Measurements from ENCODE around the gene SLC12A4. TPM values are rescaled to one million over a fixed set of nuclear protein-coding genes. Genes with fewer than 3 reads are reported as not detected.

The SLC12A4 gene
- total and polyA plus RNA-seq, 4 donors, result 32.9 to 103 (median 65.9) TPM

DNA sequence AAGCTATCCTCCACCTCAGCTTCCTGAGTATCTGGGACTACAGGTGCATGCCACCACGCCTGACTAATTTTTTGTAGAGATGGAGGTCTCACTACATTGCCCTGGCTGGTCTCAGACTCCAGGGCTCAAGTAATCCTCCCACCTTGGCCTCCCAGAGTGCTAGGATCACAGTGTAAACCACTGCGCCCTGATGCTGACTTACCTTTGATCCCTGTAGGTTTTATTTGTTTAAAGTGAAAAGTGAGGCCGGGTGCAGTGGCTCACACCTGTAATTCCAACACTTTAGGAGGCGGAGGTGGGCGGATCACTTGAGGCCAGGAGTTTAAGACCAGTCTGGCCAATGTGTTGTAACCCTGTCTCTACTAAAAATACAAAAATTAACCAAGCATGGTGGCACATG is 66.7 kb downstream of the SLC12A4 start:
- DNase-seq, result no peak
- Histone ChIP-seq H3K9me3 (ENCODE audit: control insufficient read depth in 4 of 4, insufficient read depth in 3 of 4, low read length in 3 of 4) (no peaks in the 10 kb centered on the region), H3K4me1 (ENCODE audit: control insufficient read depth in 5 of 5, insufficient read depth in 5 of 5, low read length in 5 of 5) (peaks cover 0 to 6% (median 0%) of the 10 kb centered on the region in 5 donors), H3K36me3 (ENCODE audit: control insufficient read depth in 4 of 4, insufficient read depth in 4 of 4, low read length in 4 of 4) (peaks cover 0 to 10% (median 4%) of the 10 kb centered on the region in 4 donors), H3K9ac (ENCODE audit: insufficient read depth in 1 of 2, low read length in 2 of 2) (no peak overlapping the region), H3K27me3 (ENCODE audit: control insufficient read depth in 3 of 3, insufficient read depth in 3 of 3, low read length in 2 of 3) (no peaks in the 10 kb centered on the region), H3K4me3 (no peak overlapping the region), H3K27ac (ENCODE audit: low read depth in 1 of 2, low read length in 1 of 2) (no peak overlapping the region)
- 90 to 97% methylated on average over 5 of the region's 5 CpGs for WGBS, 2 donors
- ATAC-seq (ENCODE audit: insufficient read depth, low FRiP score), result no peak
- TF ChIP-seq, protein P1, sequence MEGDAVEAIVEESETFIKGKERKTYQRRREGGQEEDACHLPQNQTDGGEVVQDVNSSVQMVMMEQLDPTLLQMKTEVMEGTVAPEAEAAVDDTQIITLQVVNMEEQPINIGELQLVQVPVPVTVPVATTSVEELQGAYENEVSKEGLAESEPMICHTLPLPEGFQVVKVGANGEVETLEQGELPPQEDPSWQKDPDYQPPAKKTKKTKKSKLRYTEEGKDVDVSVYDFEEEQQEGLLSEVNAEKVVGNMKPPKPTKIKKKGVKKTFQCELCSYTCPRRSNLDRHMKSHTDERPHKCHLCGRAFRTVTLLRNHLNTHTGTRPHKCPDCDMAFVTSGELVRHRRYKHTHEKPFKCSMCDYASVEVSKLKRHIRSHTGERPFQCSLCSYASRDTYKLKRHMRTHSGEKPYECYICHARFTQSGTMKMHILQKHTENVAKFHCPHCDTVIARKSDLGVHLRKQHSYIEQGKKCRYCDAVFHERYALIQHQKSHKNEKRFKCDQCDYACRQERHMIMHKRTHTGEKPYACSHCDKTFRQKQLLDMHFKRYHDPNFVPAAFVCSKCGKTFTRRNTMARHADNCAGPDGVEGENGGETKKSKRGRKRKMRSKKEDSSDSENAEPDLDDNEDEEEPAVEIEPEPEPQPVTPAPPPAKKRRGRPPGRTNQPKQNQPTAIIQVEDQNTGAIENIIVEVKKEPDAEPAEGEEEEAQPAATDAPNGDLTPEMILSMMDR (IDR thresholded peaks at IDR 0.05; ENCODE audit: control extremely low read depth, extremely low read depth), result no peak

DNA sequence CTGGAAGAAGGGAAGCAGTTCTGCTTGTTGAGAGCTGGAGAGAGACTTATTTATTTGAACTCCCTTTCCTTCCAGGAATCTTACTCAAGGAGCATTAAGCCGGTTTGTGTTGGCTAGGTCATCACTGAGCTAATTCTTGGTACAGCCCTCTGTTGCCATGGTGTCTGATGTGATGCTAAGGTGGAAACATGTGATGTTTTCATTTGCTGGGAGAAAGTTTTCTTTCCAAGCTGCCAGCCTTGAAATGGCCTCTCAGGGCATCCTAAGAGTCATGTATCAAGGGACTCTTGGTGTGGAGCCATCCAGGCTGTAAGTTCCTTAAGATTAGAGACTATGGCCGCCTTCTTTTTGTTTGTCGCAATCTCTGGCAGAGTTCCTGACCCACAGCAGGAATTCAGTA is 71.2 kb downstream of the SLC12A4 start:
- Histone ChIP-seq H3K4me3 (no peak overlapping the region), H3K9me3 (ENCODE audit: control insufficient read depth in 4 of 4, insufficient read depth in 3 of 4, low read length in 3 of 4) (no peaks in the 10 kb centered on the region), H3K27ac (ENCODE audit: low read depth in 1 of 2, low read length in 1 of 2) (peak overlapping the region in 1 of 2 donors; percentile 8), H3K9ac (ENCODE audit: insufficient read depth in 1 of 2, low read length in 2 of 2) (no peak overlapping the region), H3K27me3 (ENCODE audit: control insufficient read depth in 3 of 3, insufficient read depth in 3 of 3, low read length in 2 of 3) (no peaks in the 10 kb centered on the region), H3K4me1 (ENCODE audit: control insufficient read depth in 5 of 5, insufficient read depth in 5 of 5, low read length in 5 of 5) (peaks cover 7 to 16% (median 8%) of the 10 kb centered on the region in 5 donors), H3K36me3 (ENCODE audit: control insufficient read depth in 4 of 4, insufficient read depth in 4 of 4, low read length in 4 of 4) (peaks cover 0 to 3% (median 3%) of the 10 kb centered on the region in 4 donors)
- ATAC-seq (ENCODE audit: insufficient read depth, low FRiP score) (no peak), DNase-seq (no peak)
- 64 to 73% methylated on average over 3 of the region's 3 CpGs for WGBS, 2 donors
- TF ChIP-seq, protein P1 (IDR thresholded peaks at IDR 0.05; ENCODE audit: control extremely low read depth, extremely low read depth), result no peak

DNA sequence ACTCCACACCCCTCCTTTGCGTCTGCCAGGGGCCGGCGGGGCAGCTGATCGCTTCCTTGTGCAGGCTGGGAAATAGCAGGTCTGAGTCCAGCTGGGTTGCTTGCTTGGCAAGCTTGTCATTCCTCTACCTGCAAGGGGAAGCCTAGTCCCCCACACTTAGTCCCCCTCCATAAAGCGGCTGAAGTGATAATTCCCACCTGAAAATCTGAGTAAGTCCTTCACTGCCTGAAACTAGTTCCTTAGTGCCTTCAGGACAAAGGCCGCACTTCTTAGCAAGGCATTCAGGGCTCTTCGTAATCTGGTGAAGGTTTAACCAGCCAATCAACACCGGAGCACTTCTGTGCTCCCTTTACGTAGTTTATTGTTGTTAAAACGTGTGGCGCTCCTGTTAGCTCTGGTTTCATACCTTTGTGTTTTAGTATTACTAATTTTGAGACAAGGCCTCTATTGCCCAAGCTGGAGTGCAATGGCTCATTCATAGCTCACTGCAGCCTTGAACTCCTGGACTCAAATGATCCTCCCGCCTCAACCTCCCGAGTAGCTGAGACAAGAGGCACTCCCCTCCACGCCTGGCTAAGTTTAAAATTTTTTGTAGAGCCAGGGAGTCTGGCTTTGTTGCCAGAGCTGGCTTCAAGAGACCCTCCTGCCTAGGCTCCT is 74.6 kb downstream of the SLC12A4 start:
- TF ChIP-seq, protein P1 (IDR thresholded peaks at IDR 0.05; ENCODE audit: control extremely low read depth, extremely low read depth), result no peak

More for the DNA sequence above, 74.6 kb downstream of the SLC12A4 start:
- Histone ChIP-seq H3K9me3 (ENCODE audit: control insufficient read depth in 4 of 4, insufficient read depth in 3 of 4, low read length in 3 of 4) (no peaks in the 10 kb centered on the region), H3K27me3 (ENCODE audit: control insufficient read depth in 3 of 3, insufficient read depth in 3 of 3, low read length in 2 of 3) (no peaks in the 10 kb centered on the region), H3K4me3 (peak overlapping the region; percentile 82), H3K36me3 (ENCODE audit: control insufficient read depth in 4 of 4, insufficient read depth in 4 of 4, low read length in 4 of 4) (no peaks in the 10 kb centered on the region), H3K27ac (ENCODE audit: low read depth in 1 of 2, low read length in 1 of 2) (peak overlapping the region; percentile 95 to 100), H3K4me1 (ENCODE audit: control insufficient read depth in 5 of 5, insufficient read depth in 5 of 5, low read length in 5 of 5) (peaks cover 7 to 17% (median 8%) of the 10 kb centered on the region in 5 donors), H3K9ac (ENCODE audit: insufficient read depth in 1 of 2, low read length in 2 of 2) (peak overlapping the region; percentile 94 to 95)
- WGBS, 2 donors, result 25 to 31% methylated on average over 14 of the region's 14 CpGs
- ATAC-seq (ENCODE audit: insufficient read depth, low FRiP score), result no peak
- peak in 1 of 3 donors; percentile 31 for DNase-seq

Small RNAs within 50 kb of the gene (small RNA-seq; reads per million reads assigned to genes)
- gene RNU6-359P (ENCODE audit: low replicate concordance), result not detected

Other genes starting within 250 kb of the SLC12A4 start
- gene GFOD2, start 249.3 kb downstream of the SLC12A4 start, total RNA-seq, result 10 to 100 TPM; 18.4 to 26.3 TPM
- 10 to 100 TPM; 10.1 to 13.7 TPM for gene GFOD2, start 249.3 kb downstream of the SLC12A4 start, polyA plus RNA-seq
- 10 to 100 TPM; 18.8 to 23.0 TPM for gene RANBP10, start 162.1 kb downstream of the SLC12A4 start, total RNA-seq
- gene RANBP10, start 162.1 kb downstream of the SLC12A4 start, polyA plus RNA-seq, result 1 to 10 TPM; 6.7 to 9.7 TPM
- gene TSNAXIP1, start 161.7 kb downstream of the SLC12A4 start, total RNA-seq, result 1 to 10 TPM; 5.0 to 8.7 TPM
- gene TSNAXIP1, start 161.7 kb downstream of the SLC12A4 start, polyA plus RNA-seq, result 1 to 10 TPM; 4.1 to 5.0 TPM
- gene THAP11, start 126.3 kb downstream of the SLC12A4 start, total RNA-seq, result 10 to 100 TPM; 27.8 to 31.1 TPM
- 10 to 100 TPM in 1 of 2 donors, 1 to 10 TPM in 1; 9.6 to 21.5 TPM for gene THAP11, start 126.3 kb downstream of the SLC12A4 start, polyA plus RNA-seq
- gene NUTF2, start 121.7 kb downstream of the SLC12A4 start, total RNA-seq, result 10 to 100 TPM; 49.7 to 98.9 TPM
- 100 to 1,000 TPM; 104 to 164 TPM for gene NUTF2, start 121.7 kb downstream of the SLC12A4 start, polyA plus RNA-seq
- gene CENPT, start 120.9 kb downstream of the SLC12A4 start, total RNA-seq, result 10 to 100 TPM; 28.5 to 35.4 TPM
- 10 to 100 TPM; 30.6 to 47.5 TPM for gene CENPT, start 120.9 kb downstream of the SLC12A4 start, polyA plus RNA-seq
- gene EDC4, start 95.6 kb downstream of the SLC12A4 start, total RNA-seq, result 10 to 100 TPM; 41.9 to 60.5 TPM
- 10 to 100 TPM; 33.5 to 37.0 TPM for gene EDC4, start 95.6 kb downstream of the SLC12A4 start, polyA plus RNA-seq
- 1 to 10 TPM; 2.1 to 5.8 TPM for gene NRN1L, start 83.8 kb downstream of the SLC12A4 start, total RNA-seq
- 1 to 10 TPM; 1.1 to 5.0 TPM for gene NRN1L, start 83.8 kb downstream of the SLC12A4 start, polyA plus RNA-seq
- gene PSKH1, start 75.4 kb downstream of the SLC12A4 start, total RNA-seq, result 10 to 100 TPM; 11.8 to 32.9 TPM
- 10 to 100 TPM; 17.9 to 24.5 TPM for gene PSKH1, start 75.4 kb downstream of the SLC12A4 start, polyA plus RNA-seq
- 1 to 10 TPM in 1 of 2 donors, not detected in 1; 2.0 TPM for gene CTRL, start 36.8 kb downstream of the SLC12A4 start, total RNA-seq
- 1 to 10 TPM; 1.0 to 2.5 TPM for gene CTRL, start 36.8 kb downstream of the SLC12A4 start, polyA plus RNA-seq
- gene PSMB10, start 31.8 kb downstream of the SLC12A4 start, total RNA-seq, result 10 to 100 TPM; 36.6 to 94.9 TPM
- 100 to 1,000 TPM; 129 to 186 TPM for gene PSMB10, start 31.8 kb downstream of the SLC12A4 start, polyA plus RNA-seq
- gene LCAT, start 24.5 kb downstream of the SLC12A4 start, total RNA-seq, result 10 to 100 TPM in 1 of 2 donors, 1 to 10 TPM in 1; 8.4 to 43.9 TPM
- gene LCAT, start 24.5 kb downstream of the SLC12A4 start, polyA plus RNA-seq, result 10 to 100 TPM; 11.8 to 32.1 TPM
- gene DPEP3, start 11.9 kb upstream of the SLC12A4 start, total RNA-seq, result under 1 TPM; 0.40 to 0.51 TPM
- under 1 TPM in 1 of 2 donors, not detected in 1; 0.16 TPM for gene DPEP3, start 11.9 kb upstream of the SLC12A4 start, polyA plus RNA-seq
- gene DPEP2, start 30.8 kb upstream of the SLC12A4 start, total RNA-seq, result 10 to 100 TPM in 1 of 2 donors, 1 to 10 TPM in 1; 9.2 to 12.2 TPM
- gene DPEP2, start 30.8 kb upstream of the SLC12A4 start, polyA plus RNA-seq, result 10 to 100 TPM; 11.8 to 20.4 TPM
- gene DPEP2NB, start 47.3 kb upstream of the SLC12A4 start, total RNA-seq, result not detected
- not detected for gene DPEP2NB, start 47.3 kb upstream of the SLC12A4 start, polyA plus RNA-seq
- gene DDX28, start 54.6 kb upstream of the SLC12A4 start, total RNA-seq, result 10 to 100 TPM in 1 of 2 donors, 1 to 10 TPM in 1; 6.6 to 12.5 TPM
- 10 to 100 TPM in 1 of 2 donors, 1 to 10 TPM in 1; 9.4 to 14.5 TPM for gene DDX28, start 54.6 kb upstream of the SLC12A4 start, polyA plus RNA-seq
- gene DUS2, start 54.6 kb upstream of the SLC12A4 start, total RNA-seq, result 10 to 100 TPM; 14.2 to 17.1 TPM
- 10 to 100 TPM in 1 of 2 donors, 1 to 10 TPM in 1; 8.1 to 13.2 TPM for gene DUS2, start 54.6 kb upstream of the SLC12A4 start, polyA plus RNA-seq
- 10 to 100 TPM; 56.0 to 69.6 TPM for gene NFATC3, start 116.7 kb upstream of the SLC12A4 start, total RNA-seq
- 10 to 100 TPM; 13.5 to 15.5 TPM for gene NFATC3, start 116.7 kb upstream of the SLC12A4 start, polyA plus RNA-seq

Measured in lung (tissue), 13 donors.